ENCODE results near the gene RYR2.

RYR2 gene

GRCh38 chr1:237687804-237688203, 645.8 kb downstream of the RYR2 start:
- no peak overlapping the region for H3K27ac ChIP-seq
- no peak for DNase-seq (ENCODE audit: low read depth, low spot score)

- H3K27ac ChIP-seq = no peak overlapping the region
- DNase-seq (ENCODE audit: low read depth, low spot score) = no peak
These were observed 648.7 kb downstream of the RYR2 start for GRCh38 chr1:237690656-237691055.

- DNase-seq (ENCODE audit: low read depth, low spot score) = no peak
- H3K27ac ChIP-seq = no peak overlapping the region
These were observed 650.3 kb downstream of the RYR2 start for GRCh38 chr1:237692255-237692654.

- no peak overlapping the region for H3K27ac ChIP-seq
- DNase-seq (ENCODE audit: low read depth, low spot score) = no peak
These were observed 653.9 kb downstream of the RYR2 start for GRCh38 chr1:237695878-237696277.

- no peak overlapping the region for H3K27ac ChIP-seq
- DNase-seq (ENCODE audit: low read depth, low spot score) = no peak
These were observed 658.2 kb downstream of the RYR2 start for GRCh38 chr1:237700181-237700580.

GRCh38 chr1:237701534-237701933, 659.5 kb downstream of the RYR2 start:
- no peak overlapping the region for H3K27ac ChIP-seq
- DNase-seq (ENCODE audit: low read depth, low spot score) = no peak

GRCh38 chr1:237702161-237702560, 660.2 kb downstream of the RYR2 start:
- no peak for DNase-seq (ENCODE audit: low read depth, low spot score)
- no peak overlapping the region for H3K27ac ChIP-seq

- no peak for DNase-seq (ENCODE audit: low read depth, low spot score)
- no peak overlapping the region for H3K27ac ChIP-seq
These were observed 663.5 kb downstream of the RYR2 start for GRCh38 chr1:237705462-237705861.

- no peak for DNase-seq (ENCODE audit: low read depth, low spot score)
- H3K27ac ChIP-seq = no peak overlapping the region
These were observed 667.4 kb downstream of the RYR2 start for GRCh38 chr1:237709355-237709754.

- no peak for DNase-seq (ENCODE audit: low read depth, low spot score)
These were observed 669.3 kb downstream of the RYR2 start for GRCh38 chr1:237711281-237711680.

GRCh38 chr1:237712082-237712481, 670.1 kb downstream of the RYR2 start:
- no peak for DNase-seq (ENCODE audit: low read depth, low spot score)
- H3K27ac ChIP-seq = no peak overlapping the region

More at GRCh38 chr1:237711281-237711680, 669.3 kb downstream of the RYR2 start:
- H3K27ac ChIP-seq = no peak overlapping the region

- no peak overlapping the region for H3K27ac ChIP-seq
- DNase-seq (ENCODE audit: low read depth, low spot score) = no peak
These were observed 670.7 kb downstream of the RYR2 start for GRCh38 chr1:237712586-237713157.

GRCh38 chr1:237713916-237714315, 671.9 kb downstream of the RYR2 start:
- no peak overlapping the region for H3K27ac ChIP-seq
- DNase-seq (ENCODE audit: low read depth, low spot score) = no peak

GRCh38 chr1:237717106-237717505, 675.1 kb downstream of the RYR2 start:
- DNase-seq (ENCODE audit: low read depth, low spot score) = no peak

GRCh38 chr1:237730826-237731350, 688.9 kb downstream of the RYR2 start:
- DNase-seq (ENCODE audit: low read depth, low spot score) = no peak
- H3K27ac ChIP-seq = no peak overlapping the region

More at GRCh38 chr1:237717106-237717505, 675.1 kb downstream of the RYR2 start:
- H3K27ac ChIP-seq = no peak overlapping the region

- H3K27ac ChIP-seq = no peak overlapping the region
- DNase-seq (ENCODE audit: low read depth, low spot score) = no peak
These were observed 690.7 kb downstream of the RYR2 start for GRCh38 chr1:237732657-237733056.

- no peak overlapping the region for H3K27ac ChIP-seq
- no peak for DNase-seq (ENCODE audit: low read depth, low spot score)
These were observed 694.5 kb downstream of the RYR2 start for GRCh38 chr1:237736372-237737029.

- H3K27ac ChIP-seq = no peak overlapping the region
- no peak for DNase-seq (ENCODE audit: low read depth, low spot score)
These were observed 695.5 kb downstream of the RYR2 start for GRCh38 chr1:237737448-237737847.

- no peak for DNase-seq (ENCODE audit: low read depth, low spot score)
- H3K27ac ChIP-seq = no peak overlapping the region
These were observed 696.1 kb downstream of the RYR2 start for GRCh38 chr1:237737938-237738610.

- no peak overlapping the region for H3K27ac ChIP-seq
- DNase-seq (ENCODE audit: low read depth, low spot score) = no peak
These were observed 698.9 kb downstream of the RYR2 start for GRCh38 chr1:237740846-237741245.

GRCh38 chr1:237745545-237745944, 703.6 kb downstream of the RYR2 start:
- no peak for DNase-seq (ENCODE audit: low read depth, low spot score)
- no peak overlapping the region for H3K27ac ChIP-seq

All from epithelial cell of prostate (primary cell).